Measurements from ENCODE around the gene CYP2U1. TPM values are rescaled to one million over a fixed set of nuclear protein-coding genes. Genes with fewer than 3 reads are reported as not detected.

Gene CYP2U1
- total RNA-seq, 2 experiments from 2014 or later, result 2.9 to 4.0 TPM

DNA sequence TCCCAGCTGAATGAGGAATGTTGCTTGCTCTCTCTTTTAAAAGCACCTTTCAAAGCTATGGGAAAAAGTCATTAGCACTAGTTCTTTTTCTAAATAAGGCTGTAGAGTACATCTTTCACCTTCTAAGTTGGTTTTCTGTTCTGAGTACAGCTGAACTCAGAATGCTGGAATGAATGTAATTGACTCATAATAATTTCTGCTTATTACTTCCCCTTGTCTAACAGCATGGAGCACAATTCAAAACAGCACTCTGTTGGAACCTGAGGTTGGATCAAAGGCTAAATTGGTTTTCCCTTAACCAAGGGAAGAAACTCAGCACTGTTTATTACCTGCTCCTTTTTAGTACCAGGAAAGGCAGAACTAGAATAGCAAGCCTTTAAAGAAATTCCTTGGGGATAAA, 33.5 kb upstream of the CYP2U1 start:
- intact Hi-C loops (cut with DNase I, micrococcal nuclease), result no loop called here
- H3K4me3 ChIP-seq (ENCODE audit: low read length), result no peak overlapping the region
- Mint-ChIP-seq H3K36me3 (ENCODE audit: low read depth) (no peaks in the 10 kb centered on the region), H3K4me1 (ENCODE audit: low read depth) (no peaks in the 10 kb centered on the region), H3K27me3 (peaks cover 13% of the 10 kb centered on the region), H3K27ac (no peak overlapping the region), H3K9me3 (no peaks in the 10 kb centered on the region), H3K4me3 (no peak overlapping the region)
- DNase-seq (no peak), ATAC-seq (ENCODE audit: poor library complexity) (no peak)
- H3K27ac ChIP-seq (ENCODE audit: low read depth in 1 of 2, low read length in 2 of 2), result no peak overlapping the region
- ChIA-PET CTCF (no interaction called here), POLR2A (no interaction called here)
- H3K9me3 ChIP-seq (ENCODE audit: control insufficient read depth in 1 of 2, insufficient read depth in 1 of 2, low read length in 2 of 2), result no peaks in the 10 kb centered on the region
- no peaks in the 10 kb centered on the region for H3K4me1 ChIP-seq (ENCODE audit: insufficient read depth, low read length)
- H3K27me3 ChIP-seq (ENCODE audit: control insufficient read depth in 1 of 2, insufficient read depth in 2 of 2, low read length in 2 of 2), result peaks cover 2 to 3% of the 10 kb centered on the region in 2 experiments
- TF ChIP-seq, protein P1, sequence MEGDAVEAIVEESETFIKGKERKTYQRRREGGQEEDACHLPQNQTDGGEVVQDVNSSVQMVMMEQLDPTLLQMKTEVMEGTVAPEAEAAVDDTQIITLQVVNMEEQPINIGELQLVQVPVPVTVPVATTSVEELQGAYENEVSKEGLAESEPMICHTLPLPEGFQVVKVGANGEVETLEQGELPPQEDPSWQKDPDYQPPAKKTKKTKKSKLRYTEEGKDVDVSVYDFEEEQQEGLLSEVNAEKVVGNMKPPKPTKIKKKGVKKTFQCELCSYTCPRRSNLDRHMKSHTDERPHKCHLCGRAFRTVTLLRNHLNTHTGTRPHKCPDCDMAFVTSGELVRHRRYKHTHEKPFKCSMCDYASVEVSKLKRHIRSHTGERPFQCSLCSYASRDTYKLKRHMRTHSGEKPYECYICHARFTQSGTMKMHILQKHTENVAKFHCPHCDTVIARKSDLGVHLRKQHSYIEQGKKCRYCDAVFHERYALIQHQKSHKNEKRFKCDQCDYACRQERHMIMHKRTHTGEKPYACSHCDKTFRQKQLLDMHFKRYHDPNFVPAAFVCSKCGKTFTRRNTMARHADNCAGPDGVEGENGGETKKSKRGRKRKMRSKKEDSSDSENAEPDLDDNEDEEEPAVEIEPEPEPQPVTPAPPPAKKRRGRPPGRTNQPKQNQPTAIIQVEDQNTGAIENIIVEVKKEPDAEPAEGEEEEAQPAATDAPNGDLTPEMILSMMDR (IDR thresholded peaks at IDR 0.05), result no peak
- no peaks in the 10 kb centered on the region for H3K36me3 ChIP-seq (ENCODE audit: insufficient read depth, low read length)

DNA sequence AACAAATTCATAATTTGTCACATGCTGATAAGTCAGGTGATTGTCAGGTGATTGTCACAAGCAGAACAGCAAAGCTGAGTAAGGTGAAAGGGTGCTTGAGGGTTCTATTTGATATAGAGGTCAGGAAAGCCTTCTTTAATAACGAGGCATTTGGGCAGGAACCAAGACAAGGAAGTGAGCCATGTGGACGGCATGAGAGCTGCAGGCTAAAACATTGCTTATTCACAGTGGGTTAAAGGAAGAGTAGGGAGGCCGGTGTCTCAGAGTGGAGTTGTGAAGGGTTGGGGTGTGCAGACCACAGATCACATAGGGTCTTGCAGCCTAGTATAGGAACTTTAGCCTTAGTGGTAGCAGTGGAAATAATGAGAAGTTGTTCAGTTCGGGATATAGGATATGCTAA, 31.3 kb upstream of the CYP2U1 start:
- TF ChIP-seq, protein P1 (IDR thresholded peaks at IDR 0.05), result no peak
- Histone ChIP-seq H3K27me3 (ENCODE audit: control insufficient read depth in 1 of 2, insufficient read depth in 2 of 2, low read length in 2 of 2) (peaks cover 2 to 3% of the 10 kb centered on the region in 2 experiments), H3K36me3 (ENCODE audit: insufficient read depth, low read length) (no peaks in the 10 kb centered on the region), H3K9me3 (ENCODE audit: control insufficient read depth in 1 of 2, insufficient read depth in 1 of 2, low read length in 2 of 2) (no peaks in the 10 kb centered on the region), H3K27ac (ENCODE audit: low read depth in 1 of 2, low read length in 2 of 2) (no peak overlapping the region), H3K4me1 (ENCODE audit: insufficient read depth, low read length) (no peaks in the 10 kb centered on the region), H3K4me3 (ENCODE audit: low read length) (no peak overlapping the region)
- no peaks in the 10 kb centered on the region for H3K36me3 Mint-ChIP-seq (ENCODE audit: low read depth)
- H3K27ac Mint-ChIP-seq, result no peak overlapping the region
- H3K4me3 Mint-ChIP-seq, result no peak overlapping the region
- no peak for ATAC-seq (ENCODE audit: poor library complexity)
- no peaks in the 10 kb centered on the region for H3K9me3 Mint-ChIP-seq
- no peak for DNase-seq
- CTCF ChIA-PET, result no interaction called here
- intact Hi-C loops (cut with DNase I, micrococcal nuclease), result no loop called here
- POLR2A ChIA-PET, result interaction anchor here (0.7 kb wide), 1 partner anchor 467 kb away, joined by 3 read pairs; no protein-coding TSS in a partner anchor
- H3K4me1 Mint-ChIP-seq (ENCODE audit: low read depth), result no peaks in the 10 kb centered on the region
- H3K27me3 Mint-ChIP-seq, result peaks cover 17% of the 10 kb centered on the region

- Mint-ChIP-seq H3K27ac (no peak overlapping the region), H3K27me3 (peaks cover 17% of the 10 kb centered on the region), H3K36me3 (ENCODE audit: low read depth) (no peaks in the 10 kb centered on the region), H3K4me1 (ENCODE audit: low read depth) (no peaks in the 10 kb centered on the region), H3K4me3 (no peak overlapping the region), H3K9me3 (no peaks in the 10 kb centered on the region)
- no peak for ATAC-seq (ENCODE audit: poor library complexity)
- Histone ChIP-seq H3K36me3 (ENCODE audit: insufficient read depth, low read length) (no peaks in the 10 kb centered on the region), H3K4me1 (ENCODE audit: insufficient read depth, low read length) (no peaks in the 10 kb centered on the region), H3K27me3 (ENCODE audit: control insufficient read depth in 1 of 2, insufficient read depth in 2 of 2, low read length in 2 of 2) (peaks cover 2 to 3% of the 10 kb centered on the region in 2 experiments), H3K4me3 (ENCODE audit: low read length) (no peak overlapping the region), H3K9me3 (ENCODE audit: control insufficient read depth in 1 of 2, insufficient read depth in 1 of 2, low read length in 2 of 2) (no peaks in the 10 kb centered on the region), H3K27ac (ENCODE audit: low read depth in 1 of 2, low read length in 2 of 2) (no peak overlapping the region)
- no peak for DNase-seq
- POLR2A ChIA-PET, result no interaction called here
- TF ChIP-seq, protein P1 (IDR thresholded peaks at IDR 0.05), result no peak
- CTCF ChIA-PET, result interaction anchor here (0.6 kb wide), 1 partner anchor 10 kb away, joined by 3 read pairs; no protein-coding TSS in a partner anchor
- intact Hi-C loops (cut with DNase I, micrococcal nuclease), result no loop called here
Observed at GRCh38 chr4:107900508-107900907, 30.8 kb upstream of the CYP2U1 start.
